BJ (cell line): Measurements from ENCODE around the gene TSN. TPM values are rescaled to one million over a fixed set of nuclear protein-coding genes. Genes with fewer than 3 reads are reported as not detected.
"Not testable (repeated sequence)": the region's sequence is repeated elsewhere in the genome, so short reads cannot be mapped to it uniquely, and the experiment has no call there.

ENCODE experiments used
- CTCF ChIA-PET: fragments of 350-600 bp; formaldehyde crosslinking; extraction: SDS; loops from one replicate; lab custom pipeline; 2021; ENCODE audit warnings: antibody characterized with exemption, inconsistent platforms; lab: Yijun Ruan, JAX
- POLR2A ChIA-PET: fragments of 300-600 bp; sonication (Branson Sonifier 250); formaldehyde crosslinking; extraction: SDS; loops from one replicate; lab custom pipeline; 2021; ENCODE audit warnings: antibody characterized with exemption; lab: Charles Lee
- DNase-seq: peaks from one replicate; pipeline ENCODE4 v3.0.0-alpha.2; 2011; ENCODE audit warnings: low read depth
- H3K27me3 ChIP-seq: 2 replicates; pipeline ENCODE4 v1.6.0; 2011; ENCODE audit warnings: low read length; ENCODE audit not compliant: control insufficient read depth, insufficient read depth
- H3K36me3 ChIP-seq: 2 replicates; pipeline ENCODE4 v1.5.1; 2011; ENCODE audit warnings: low read length; ENCODE audit not compliant: control insufficient read depth, insufficient read depth
- H3K4me3 ChIP-seq: 2 replicates; pipeline ENCODE4 v1.5.1; 2011; ENCODE audit warnings: low read depth, mild to moderate bottlenecking, control low read depth, low read length
- CTCF ChIP-seq: IDR thresholded peaks from 2 replicates; pipeline ENCODE4 v1.5.1; 2011; ENCODE audit warnings: low read depth, mild to moderate bottlenecking, control low read depth, inconsistent platforms, low read length, moderate library complexity; ENCODE audit not compliant: insufficient read depth
- polyA plus RNA-seq: library from polyadenylated mRNA; depleted of rRNA; stranded (reverse); fragments of >200 nt; gene quantifications from 2 replicates; pipeline ENCODE4 v1.2.3, GENCODE V29; 2011

TSN gene
- polyA plus RNA-seq, 1 experiment, result 41.6 TPM

GRCh38 chr2:121804340-121804739 is 48.9 kb downstream of the TSN start:
- no peaks in the 10 kb centered on the region for H3K36me3 ChIP-seq
- H3K4me3 ChIP-seq, result no peak overlapping the region
- CTCF ChIA-PET, result interaction anchor here (1.1 kb wide), 1 partner anchor 21 kb away, joined by 3 read pairs; no protein-coding TSS in a partner anchor
- peaks cover 1% of the 10 kb centered on the region; the same call in 1 of the 2 replicates for H3K27me3 ChIP-seq
- DNase-seq, result no peak
- TF ChIP-seq CTCF, result no peak
- POLR2A ChIA-PET, result no interaction called here

GRCh38 chr2:121804997-121805765 is 49.7 kb downstream of the TSN start:
- TF ChIP-seq CTCF, result no peak
- CTCF ChIA-PET, result interaction anchor here (3.1 kb wide), 1 partner anchor 645 kb away, joined by 9 read pairs; no protein-coding TSS in a partner anchor
- no peak for DNase-seq
- Histone ChIP-seq H3K27me3 (peaks cover 1% of the 10 kb centered on the region; the same call in 1 of the 2 replicates), H3K36me3 (no peaks in the 10 kb centered on the region), H3K4me3 (no peak overlapping the region)
- POLR2A ChIA-PET, result no interaction called here

GRCh38 chr2:121805766-121806143 is 50.3 kb downstream of the TSN start:
- ChIA-PET POLR2A (no interaction called here), CTCF (interaction anchor here (3.1 kb wide), 1 partner anchor 645 kb away, joined by 9 read pairs; no protein-coding TSS in a partner anchor)
- no peak for DNase-seq
- Histone ChIP-seq H3K4me3 (no peak overlapping the region), H3K27me3 (peaks cover 1% of the 10 kb centered on the region; the same call in 1 of the 2 replicates), H3K36me3 (no peaks in the 10 kb centered on the region)
- no peak for TF ChIP-seq CTCF

GRCh38 chr2:121807771-121808170 is 52.3 kb downstream of the TSN start:
- DNase-seq, H3K27me3 ChIP-seq, H3K4me3 ChIP-seq, H3K36me3 ChIP-seq: not testable (repeated sequence)
- CTCF ChIA-PET, result interaction anchor here (1.4 to 3.1 kb wide), 2 partner anchors 89 to 643 kb away, joined by 4 to 9 read pairs; no protein-coding TSS in a partner anchor
- POLR2A ChIA-PET, result interaction anchor here (0.7 kb wide), 1 partner anchor 13 kb away, joined by 9 read pairs; no protein-coding TSS in a partner anchor

- H3K4me3 ChIP-seq, result no peak overlapping the region
- H3K36me3 ChIP-seq, result no peaks in the 10 kb centered on the region
- ChIA-PET POLR2A (no interaction called here), CTCF (interaction anchor here (0.5 to 2.5 kb wide), 5 partner anchors 13 to 324 kb away, joined by 3 to 10 read pairs (median 4); no protein-coding TSS in a partner anchor)
- DNase-seq, result no peak
- H3K27me3 ChIP-seq, result no peaks in the 10 kb centered on the region; the same call in 1 of the 2 replicates
- TF ChIP-seq CTCF, result no peak
Observed at GRCh38 chr2:121809607-121810006, 54.2 kb downstream of the TSN start.
